Measurements from ENCODE around the gene PDP2. TPM values are rescaled to one million over a fixed set of nuclear protein-coding genes. Genes with fewer than 3 reads are reported as not detected.
A peak's percentile ranks its signal among the peaks of the same experiment; 100 is the strongest.
"Not testable (repeated sequence)": the region's sequence is repeated elsewhere in the genome, so short reads cannot be mapped to it uniquely, and the experiment has no call there.

PDP2 gene
- total RNA-seq, 1 experiment from 2014 or later: 2.5 TPM

GRCh38 chr16:66849549-66849948 is 30.8 kb upstream of the PDP2 start:
- no peaks in the 10 kb centered on the region for H3K27me3 ChIP-seq
- H3K4me3 ChIP-seq: no peak overlapping the region
- H3K36me3 ChIP-seq: no peaks in the 10 kb centered on the region
- no peak for DNase-seq
- no peaks in the 10 kb centered on the region for H3K9me3 ChIP-seq

GRCh38 chr16:66850115-66850815 is 30.1 kb upstream of the PDP2 start:
- no peaks in the 10 kb centered on the region for H3K27me3 ChIP-seq
- H3K4me3 ChIP-seq: no peak overlapping the region
- no peaks in the 10 kb centered on the region for H3K9me3 ChIP-seq
- no peak for DNase-seq
- no peaks in the 10 kb centered on the region for H3K36me3 ChIP-seq

GRCh38 chr16:66851166-66851964 is 28.9 kb upstream of the PDP2 start:
- Histone ChIP-seq H3K27me3 (no peaks in the 10 kb centered on the region), H3K36me3 (no peaks in the 10 kb centered on the region), H3K9me3 (no peaks in the 10 kb centered on the region), H3K4me3 (no peak overlapping the region)
- DNase-seq: no peak

GRCh38 chr16:66853261-66854139 is 26.8 kb upstream of the PDP2 start:
- Histone ChIP-seq H3K9me3 (no peaks in the 10 kb centered on the region), H3K27me3 (no peaks in the 10 kb centered on the region), H3K4me3 (no peak overlapping the region), H3K36me3 (no peaks in the 10 kb centered on the region)
- no peak for DNase-seq

- H3K9me3 ChIP-seq: no peaks in the 10 kb centered on the region
- no peak overlapping the region for H3K4me3 ChIP-seq
- DNase-seq: no peak
These were observed 24.1 kb upstream of the PDP2 start for GRCh38 chr16:66856184-66856730.

DNA sequence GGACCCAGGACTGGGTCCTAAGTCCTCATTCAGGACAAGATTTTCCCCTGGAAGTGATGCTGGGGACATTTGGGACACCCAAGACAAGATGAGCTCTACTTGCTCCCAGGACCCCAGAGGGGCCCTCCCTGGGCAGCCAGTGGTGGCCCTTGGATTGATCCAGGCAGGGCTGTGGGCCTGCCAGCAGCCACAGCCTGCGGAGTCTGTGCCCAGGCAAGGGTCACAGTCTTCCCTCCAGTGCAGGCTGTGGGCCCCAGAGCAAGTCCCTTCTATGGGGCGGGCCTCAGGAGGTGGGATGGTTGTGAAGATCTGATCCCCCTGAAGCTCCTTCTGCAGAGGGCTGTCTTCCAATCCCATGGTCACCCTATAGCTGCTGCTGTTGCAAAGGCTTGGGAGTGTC is 23.5 kb upstream of the PDP2 start:
- Histone ChIP-seq H3K36me3 (no peaks in the 10 kb centered on the region), H3K9me3 (no peaks in the 10 kb centered on the region), H3K4me3 (no peak overlapping the region), H3K27me3 (no peaks in the 10 kb centered on the region)
- no peak for DNase-seq

More at GRCh38 chr16:66856184-66856730, 24.1 kb upstream of the PDP2 start:
- Histone ChIP-seq H3K27me3 (no peaks in the 10 kb centered on the region), H3K36me3 (no peaks in the 10 kb centered on the region)

- no peaks in the 10 kb centered on the region for H3K27me3 ChIP-seq
- H3K9me3 ChIP-seq: no peaks in the 10 kb centered on the region
- no peak for DNase-seq
- no peaks in the 10 kb centered on the region for H3K36me3 ChIP-seq
- no peak overlapping the region for H3K4me3 ChIP-seq
These were observed 22.9 kb upstream of the PDP2 start for GRCh38 chr16:66857437-66857836.

- no peaks in the 10 kb centered on the region for H3K9me3 ChIP-seq
- H3K27me3 ChIP-seq: no peaks in the 10 kb centered on the region
- H3K36me3 ChIP-seq: no peaks in the 10 kb centered on the region
- DNase-seq: peak; percentile 70
- H3K4me3 ChIP-seq: no peak overlapping the region
These were observed 21.4 kb upstream of the PDP2 start for GRCh38 chr16:66858740-66859396.

- no peak for DNase-seq
- H3K4me3 ChIP-seq: no peak overlapping the region
- no peaks in the 10 kb centered on the region for H3K36me3 ChIP-seq
- H3K9me3 ChIP-seq: no peaks in the 10 kb centered on the region
- no peaks in the 10 kb centered on the region for H3K27me3 ChIP-seq
These were observed 20.8 kb upstream of the PDP2 start for GRCh38 chr16:66859397-66860068.

DNA sequence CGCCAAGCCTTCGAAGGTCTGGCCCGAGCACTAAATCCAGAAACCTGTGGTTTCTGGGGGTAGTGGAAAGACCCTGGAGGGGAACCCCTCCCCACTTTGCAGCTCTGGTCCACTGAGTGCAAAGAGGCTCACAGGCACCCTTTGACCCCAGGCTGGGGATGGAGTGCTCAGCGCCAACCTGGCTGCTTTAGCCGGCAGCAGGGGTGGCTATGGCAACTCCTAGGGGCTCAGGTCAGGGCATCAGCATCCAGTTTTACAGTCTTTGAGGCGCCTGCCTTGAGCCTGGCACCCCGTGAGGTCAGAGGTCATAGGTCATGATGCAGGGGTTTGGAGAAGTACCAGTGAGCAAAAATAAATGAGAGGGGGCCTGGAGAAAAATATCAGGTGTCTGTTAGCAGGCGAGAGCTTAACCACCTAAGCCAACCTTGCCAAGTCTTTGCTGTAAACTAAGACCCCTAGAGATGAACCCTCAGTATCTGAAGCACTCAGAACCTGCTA is 18.2 kb upstream of the PDP2 start:
- Histone ChIP-seq H3K27me3 (no peaks in the 10 kb centered on the region), H3K4me3 (no peak overlapping the region), H3K36me3 (no peaks in the 10 kb centered on the region), H3K9me3 (no peaks in the 10 kb centered on the region)
- no peak for DNase-seq

GRCh38 chr16:66863707-66864106 is 16.6 kb upstream of the PDP2 start:
- Histone ChIP-seq H3K9me3 (no peaks in the 10 kb centered on the region), H3K4me3 (no peak overlapping the region), H3K27me3 (no peaks in the 10 kb centered on the region), H3K36me3 (no peaks in the 10 kb centered on the region)
- DNase-seq: no peak

GRCh38 chr16:66869424-66869823 is 10.9 kb upstream of the PDP2 start:
- Histone ChIP-seq H3K4me3 (no peak overlapping the region), H3K36me3 (no peaks in the 10 kb centered on the region), H3K27me3 (no peaks in the 10 kb centered on the region), H3K9me3 (no peaks in the 10 kb centered on the region)
- no peak for DNase-seq

DNA sequence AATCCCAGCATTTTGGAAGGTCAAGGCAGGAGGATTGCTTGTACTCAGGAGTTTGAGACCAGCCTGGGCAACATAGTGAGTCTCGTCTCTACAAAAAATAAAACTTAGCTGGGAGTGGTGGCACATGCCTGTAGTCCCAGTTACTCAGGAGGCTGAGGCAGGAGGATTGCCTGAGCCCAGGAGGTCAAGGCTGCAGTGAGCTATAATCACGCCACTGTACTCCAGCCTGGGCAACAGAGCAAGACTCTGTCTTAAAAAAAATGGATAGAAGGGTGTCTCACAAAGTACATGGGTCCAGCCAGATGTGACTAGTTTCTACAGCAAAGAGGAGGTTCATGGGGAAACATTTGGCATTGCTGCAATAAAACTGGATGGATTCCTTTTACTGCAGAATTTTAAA is 9.0 kb upstream of the PDP2 start:
- not testable (repeated sequence) for H3K4me3 ChIP-seq, H3K27me3 ChIP-seq, H3K36me3 ChIP-seq, DNase-seq, H3K9me3 ChIP-seq

- no peak overlapping the region for H3K4me3 ChIP-seq
- no peaks in the 10 kb centered on the region for H3K27me3 ChIP-seq
- no peak for DNase-seq
- no peaks in the 10 kb centered on the region for H3K36me3 ChIP-seq
- H3K9me3 ChIP-seq: no peaks in the 10 kb centered on the region
These were observed 8.5 kb upstream of the PDP2 start for GRCh38 chr16:66871840-66872239.

GRCh38 chr16:66872559-66872942 is 7.8 kb upstream of the PDP2 start:
- Histone ChIP-seq H3K27me3 (no peaks in the 10 kb centered on the region), H3K9me3 (no peaks in the 10 kb centered on the region), H3K4me3 (peak overlapping the region; percentile 40), H3K36me3 (no peaks in the 10 kb centered on the region)
- DNase-seq: no peak
